ENCODE data around the gene AOX1. TPM values are rescaled to one million over a fixed set of nuclear protein-coding genes. Genes with fewer than 3 reads are reported as not detected.

Gene AOX1
- total and polyA plus RNA-seq, 9 of the 15 experiments (the other 6 are each of a cell fraction or from before 2014, with no cell fraction given): 0.10 to 0.55 (median 0.20) TPM; not detected in 6

GRCh38 chr2:200713003-200713703 is 127.3 kb downstream of the AOX1 start (continued):
- TF ChIP-seq DEAF1 (CRISPR knock-in tag; IDR thresholded peaks at IDR 0.05) (peak; percentile 89), NFE2L1 (tag; IDR thresholded peaks at IDR 0.05; ENCODE audit: borderline replicate concordance, low read depth) (no peak), DMBX1 (CRISPR knock-in tag; IDR thresholded peaks at IDR 0.05; ENCODE audit: borderline replicate concordance) (peak; percentile 63; the same call in 1 of the 2 replicates), TRIM25 (IDR thresholded peaks at IDR 0.05; ENCODE audit: borderline replicate concordance) (no peak), ZNF23 (CRISPR knock-in tag; IDR thresholded peaks at IDR 0.05) (no peak), ZNF75A (CRISPR knock-in tag; IDR thresholded peaks at IDR 0.05) (no peak), SAP30 (IDR thresholded peaks at IDR 0.05; ENCODE audit: borderline replicate concordance, insufficient read depth, low read depth, low read length, poor library complexity, severe bottlenecking) (no peak), MYC (IDR thresholded peaks at IDR 0.05; ENCODE audit: low read depth, low read length) (peak; percentile 26; the same call in 1 of the 2 replicates), MYC (CRISPR knock-in tag; IDR thresholded peaks at IDR 0.05; ENCODE audit: borderline replicate concordance, low read depth) (no peak), YBX1 (IDR thresholded peaks at IDR 0.05) (no peak), PRMT5 (CRISPR knock-in tag; IDR thresholded peaks at IDR 0.05) (no peak), KHSRP (IDR thresholded peaks at IDR 0.05) (no peak), THRA (IDR thresholded peaks at IDR 0.05) (no peak), REST (IDR thresholded peaks at IDR 0.05; ENCODE audit: borderline replicate concordance) (peak; percentile 81; the same call in 1 of the 2 replicates), REST (CRISPR knock-in tag; IDR thresholded peaks at IDR 0.05; ENCODE audit: low read depth) (no peak)

Data from K562 (cell line).